A204.1 (cell line): ENCODE measurements around the gene TCF12.

ENCODE experiments used
- FAIRE-seq: peaks from 2 replicates; lab custom pipeline; 2012; peaks lifted over from hg19 to GRCh38; lab: Jason Lieb, UNC

The TCF12 gene

DNA sequence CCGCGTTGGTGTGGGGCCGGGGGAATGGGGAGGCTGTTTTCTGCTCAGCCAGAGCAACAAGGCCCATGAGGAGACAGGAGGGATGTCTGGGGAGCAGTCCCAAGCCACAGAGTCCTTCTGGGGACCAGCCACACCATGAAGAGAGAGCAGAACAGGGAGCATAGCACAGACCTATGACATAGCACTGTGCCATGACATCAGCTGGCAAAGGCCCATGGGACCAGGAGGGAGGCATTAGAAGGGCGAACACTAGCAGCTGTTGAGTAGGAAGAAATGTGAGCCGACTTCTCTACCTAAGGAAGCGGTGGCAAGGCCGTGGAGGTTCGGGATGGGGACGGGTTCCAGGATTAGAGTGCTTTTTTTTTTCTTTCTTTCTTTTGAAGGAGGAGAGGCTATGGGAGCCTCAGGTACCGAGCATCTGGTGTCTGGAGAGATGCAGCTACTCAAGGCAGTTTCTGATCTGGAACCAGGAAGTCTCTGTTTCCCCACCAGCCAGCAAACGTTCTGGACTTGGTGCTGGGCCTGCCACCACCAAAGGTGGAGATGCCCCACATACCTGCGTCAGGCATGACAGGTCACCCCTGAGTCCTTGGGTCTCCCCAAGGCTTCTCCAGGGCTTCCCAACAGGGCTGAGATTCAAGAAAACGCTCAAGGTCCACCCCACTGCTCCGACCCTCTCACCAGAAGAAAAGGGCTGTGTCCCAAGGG is 380.6 kb downstream of the TCF12 start:
- FAIRE-seq, result no peak

DNA sequence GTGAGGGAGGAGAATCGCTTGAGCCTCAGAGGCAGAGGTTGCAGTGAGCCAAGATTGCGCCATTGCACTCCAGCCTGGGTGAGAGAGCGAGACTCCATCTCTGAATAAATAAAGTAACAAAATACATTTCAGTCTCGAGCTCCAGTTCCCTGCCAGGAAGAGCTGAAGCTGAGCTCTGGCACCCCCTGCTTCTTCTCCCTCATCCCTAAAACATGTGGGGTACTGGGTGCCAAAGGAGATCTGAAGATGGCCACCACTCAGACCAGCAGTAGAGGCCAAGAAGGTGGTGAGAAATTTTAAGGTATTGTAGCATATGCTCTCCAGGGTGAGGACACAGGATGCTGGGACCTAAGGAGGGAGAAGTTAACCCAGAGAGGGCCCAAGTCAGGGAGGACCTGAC is 382.9 kb downstream of the TCF12 start:
- no peak for FAIRE-seq

DNA sequence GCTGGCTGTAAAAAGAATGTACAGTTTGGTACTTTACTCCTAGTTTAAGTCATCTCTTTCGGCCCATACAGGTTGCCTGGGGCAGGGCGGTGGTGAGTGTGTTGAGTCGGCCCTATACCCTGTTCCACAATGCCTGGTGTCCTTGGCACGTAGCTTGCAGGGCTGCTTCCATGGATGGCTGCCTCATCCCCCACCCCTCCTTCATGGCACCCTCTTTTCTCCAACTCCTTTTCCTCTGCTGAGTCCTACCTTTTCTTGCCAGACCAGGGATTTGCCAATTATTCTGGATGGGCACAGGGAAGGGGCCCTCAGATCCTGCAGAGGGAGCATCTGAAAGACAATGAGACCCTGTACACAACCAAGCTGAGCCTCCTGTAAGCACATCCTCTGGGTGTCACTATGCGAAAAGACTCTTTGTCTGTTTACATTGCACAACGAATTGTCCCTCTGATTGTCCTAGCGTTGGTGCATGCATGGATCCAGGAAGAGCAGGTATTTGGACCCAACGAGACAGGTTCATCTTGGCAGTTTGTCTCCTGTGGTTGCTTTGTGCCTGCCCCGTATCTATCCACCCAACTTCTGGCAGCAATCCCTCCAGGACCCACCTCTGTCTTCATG is 384.3 kb downstream of the TCF12 start:
- FAIRE-seq, result no peak

DNA sequence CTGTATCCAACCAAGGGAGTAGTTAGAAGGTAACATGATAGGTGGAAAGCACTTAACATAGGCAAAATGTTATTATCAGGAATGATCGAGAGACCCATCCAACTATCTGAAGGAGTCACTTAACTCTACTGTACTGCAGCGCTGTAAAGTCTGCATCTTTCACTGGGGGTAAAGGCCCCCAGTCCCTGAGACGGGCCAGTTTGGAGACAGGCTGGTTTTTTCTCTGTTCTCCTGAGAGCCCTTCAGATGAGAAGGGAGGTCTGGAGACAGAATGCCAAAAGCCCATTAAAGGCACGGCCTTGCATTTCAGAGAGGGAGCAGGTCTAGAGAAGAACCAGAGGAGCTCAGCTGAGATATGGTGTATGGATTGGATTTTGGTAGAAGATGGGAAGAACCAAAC is 386.6 kb downstream of the TCF12 start:
- no peak for FAIRE-seq

DNA sequence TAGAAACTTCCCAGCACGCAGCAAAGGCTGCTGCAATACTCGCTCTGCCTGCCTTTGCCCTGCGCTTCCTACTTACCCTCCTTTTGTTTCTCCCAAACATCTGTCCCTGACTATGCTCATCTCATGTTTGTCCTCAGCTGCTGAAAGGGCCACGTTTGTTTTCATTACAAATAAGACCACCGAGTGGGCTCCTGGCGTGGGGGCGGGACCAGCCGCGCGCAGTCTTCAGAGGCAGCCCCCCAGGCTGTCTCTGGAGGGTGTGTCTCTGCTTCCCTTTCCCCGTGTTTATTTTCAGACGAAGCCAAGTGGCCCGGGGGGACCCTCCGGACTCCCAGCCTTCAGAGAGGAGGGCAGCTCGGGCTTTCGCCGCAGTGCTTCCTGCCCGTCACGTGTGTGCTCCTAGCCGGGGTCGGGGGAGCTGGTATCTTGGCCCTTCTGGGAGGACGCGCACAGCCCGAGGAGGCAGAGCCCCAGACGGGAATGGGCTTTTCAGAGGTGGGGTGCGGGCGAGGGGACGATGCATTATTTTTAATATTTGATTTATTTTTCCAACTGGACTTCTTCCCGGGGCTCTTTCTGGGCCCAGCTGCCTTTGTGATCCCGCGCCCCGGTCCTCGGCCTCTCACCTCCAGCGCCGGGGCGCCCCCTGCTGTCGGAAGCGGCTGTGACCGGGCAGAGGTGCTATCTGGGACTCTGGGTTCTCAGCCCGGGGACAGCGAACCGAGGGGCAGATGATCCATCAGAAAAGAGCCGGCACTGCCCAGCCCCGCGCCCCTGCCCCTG is 387.9 kb downstream of the TCF12 start:
- FAIRE-seq, result no peak

DNA sequence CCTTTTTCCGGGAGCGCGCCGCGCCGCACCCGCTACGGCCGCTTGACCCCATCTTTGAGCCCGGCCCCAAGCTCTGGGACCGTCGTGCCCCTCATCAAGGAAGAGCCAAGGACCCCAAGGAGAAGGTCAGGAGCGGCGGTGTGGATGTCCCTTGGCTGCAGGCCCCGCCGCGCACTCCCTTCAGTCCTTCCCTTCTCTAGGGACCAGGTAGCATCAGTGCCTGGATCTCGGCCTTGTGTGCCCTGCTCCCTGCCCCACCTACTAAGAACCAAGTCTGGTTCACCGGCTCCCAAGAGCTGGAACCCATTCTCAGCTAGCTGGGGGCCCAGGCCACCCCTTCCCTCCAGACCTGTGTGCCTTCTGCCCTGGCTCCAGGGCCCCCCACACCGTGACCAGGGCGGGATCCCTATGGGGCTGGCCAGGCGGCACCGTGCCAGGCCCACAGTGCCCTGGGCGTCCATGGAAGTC is 388.5 kb downstream of the TCF12 start:
- FAIRE-seq, result no peak

DNA sequence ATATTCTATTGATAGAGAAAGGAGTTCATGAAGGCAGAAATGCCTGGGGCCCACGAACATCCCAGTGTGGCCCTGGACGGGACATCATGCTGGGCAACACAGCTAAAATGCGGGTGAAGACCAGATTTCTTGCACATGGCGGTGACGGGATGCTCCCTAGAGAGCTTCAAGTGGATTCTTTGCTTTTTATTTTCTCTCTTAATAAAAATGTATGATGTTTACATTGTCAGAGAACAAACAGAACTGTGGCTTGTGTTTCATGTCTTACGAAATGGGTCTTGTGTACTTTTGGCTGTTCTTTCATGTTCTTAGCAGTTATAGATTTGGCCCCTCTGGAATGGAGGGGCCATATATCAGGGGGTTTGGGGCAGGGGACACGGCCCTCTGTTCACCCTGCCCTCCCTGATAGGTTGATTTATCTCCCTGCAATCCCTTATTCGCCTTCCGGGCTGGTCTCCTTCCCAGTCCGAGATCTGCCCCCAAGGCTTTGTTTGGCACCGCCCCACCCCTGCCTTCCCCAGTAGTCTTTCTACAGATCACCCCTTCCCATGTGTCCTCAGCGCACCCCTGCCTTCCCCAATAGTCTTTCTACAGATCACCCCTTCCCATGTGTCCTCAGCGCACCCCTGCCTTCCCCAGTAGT is 389.2 kb downstream of the TCF12 start:
- no peak for FAIRE-seq

DNA sequence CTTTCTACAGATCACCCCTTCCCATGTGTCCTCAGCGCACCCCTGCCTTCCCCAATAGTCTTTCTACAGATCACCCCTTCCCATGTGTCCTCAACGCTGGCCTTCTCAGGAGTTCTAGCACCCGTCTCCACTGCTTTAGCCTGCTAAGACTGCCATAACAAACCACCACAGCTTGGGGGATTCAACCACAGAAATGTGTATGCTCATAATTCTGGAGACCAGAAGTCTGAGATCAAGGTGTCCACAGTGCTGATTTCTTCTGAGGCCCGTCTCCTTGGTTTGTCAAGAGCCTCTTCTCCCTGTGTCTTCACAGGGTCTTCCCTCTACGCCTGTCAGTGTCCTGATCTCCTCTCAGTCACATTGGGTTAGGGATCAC is 389.7 kb downstream of the TCF12 start:
- FAIRE-seq, result no peak

DNA sequence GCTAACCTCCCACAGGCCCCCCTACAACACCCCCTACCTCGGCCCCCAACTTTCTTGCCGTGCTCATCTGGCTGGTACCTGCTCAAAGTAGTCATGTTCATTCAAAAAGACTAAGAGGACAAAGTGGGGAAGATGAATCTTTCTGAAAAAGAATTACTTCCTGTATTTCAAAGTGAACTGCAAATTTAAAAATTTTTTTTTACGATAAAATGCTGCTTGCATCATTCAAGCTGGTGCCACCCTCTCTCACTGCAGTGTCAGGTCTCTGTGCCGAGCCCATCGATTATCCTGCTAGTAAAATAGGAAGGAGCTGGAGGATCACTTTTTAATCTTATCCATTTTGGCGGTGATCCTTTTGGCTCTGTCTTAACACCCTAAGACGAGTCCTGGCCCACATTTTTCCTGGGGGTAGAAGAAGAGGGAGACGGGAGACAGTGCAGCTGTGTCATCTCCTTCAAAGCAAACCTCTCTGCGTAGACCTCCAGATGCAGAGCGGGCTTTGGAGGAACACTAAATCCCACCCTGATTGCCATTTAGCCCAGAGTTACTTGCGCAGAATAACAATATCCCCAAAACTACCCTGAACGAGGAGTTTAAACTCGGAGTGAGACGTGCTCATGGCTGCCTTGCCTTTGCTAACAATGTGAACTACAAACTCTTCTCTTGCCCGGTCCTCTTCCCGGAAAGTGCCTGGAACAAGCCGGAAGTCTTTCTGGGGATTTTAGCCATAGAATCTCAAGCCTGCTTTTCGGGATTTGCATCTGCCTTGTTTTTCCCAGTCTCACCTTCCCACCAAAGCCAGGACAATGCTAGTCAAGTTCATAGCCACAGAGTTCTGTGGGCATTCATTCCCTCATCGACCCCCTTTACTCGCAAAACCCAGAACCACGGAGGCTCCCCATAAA is 391.7 kb downstream of the TCF12 start:
- FAIRE-seq, result no peak

DNA sequence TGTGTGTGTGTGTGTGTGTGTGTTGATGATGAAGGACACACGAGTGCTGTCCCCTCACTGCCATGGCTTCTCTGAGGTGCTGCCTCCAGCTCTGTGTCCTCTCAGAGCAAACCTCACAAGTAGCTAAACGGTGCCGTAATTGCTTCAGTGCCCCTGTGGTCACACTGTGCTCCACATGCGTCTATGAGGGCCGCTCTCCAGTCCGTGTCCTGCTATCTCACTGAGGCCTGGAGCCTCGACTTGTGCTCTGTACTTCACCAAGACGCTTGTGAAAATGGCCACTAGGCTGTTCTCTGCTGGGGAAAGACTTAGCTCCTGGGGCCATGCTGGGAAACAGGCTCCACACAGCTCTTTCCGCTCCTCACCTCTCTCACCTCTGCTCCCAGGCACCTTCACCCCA is 392.4 kb downstream of the TCF12 start:
- FAIRE-seq, result no peak

DNA sequence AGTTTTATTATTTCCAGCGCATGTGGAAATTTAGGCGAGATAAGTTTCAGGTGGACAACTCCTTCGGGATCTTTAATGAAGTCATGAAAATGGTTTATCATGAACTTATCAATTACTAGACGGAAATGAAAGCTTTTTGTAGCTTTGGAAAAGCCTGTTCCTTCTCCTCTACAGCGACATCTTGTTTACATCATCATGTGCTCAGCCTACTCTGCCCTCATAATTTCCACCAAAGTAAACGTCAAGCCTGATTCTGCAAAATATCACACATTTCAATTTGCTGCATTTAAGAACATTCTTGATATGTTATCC is 393.5 kb downstream of the TCF12 start:
- FAIRE-seq, result no peak

DNA sequence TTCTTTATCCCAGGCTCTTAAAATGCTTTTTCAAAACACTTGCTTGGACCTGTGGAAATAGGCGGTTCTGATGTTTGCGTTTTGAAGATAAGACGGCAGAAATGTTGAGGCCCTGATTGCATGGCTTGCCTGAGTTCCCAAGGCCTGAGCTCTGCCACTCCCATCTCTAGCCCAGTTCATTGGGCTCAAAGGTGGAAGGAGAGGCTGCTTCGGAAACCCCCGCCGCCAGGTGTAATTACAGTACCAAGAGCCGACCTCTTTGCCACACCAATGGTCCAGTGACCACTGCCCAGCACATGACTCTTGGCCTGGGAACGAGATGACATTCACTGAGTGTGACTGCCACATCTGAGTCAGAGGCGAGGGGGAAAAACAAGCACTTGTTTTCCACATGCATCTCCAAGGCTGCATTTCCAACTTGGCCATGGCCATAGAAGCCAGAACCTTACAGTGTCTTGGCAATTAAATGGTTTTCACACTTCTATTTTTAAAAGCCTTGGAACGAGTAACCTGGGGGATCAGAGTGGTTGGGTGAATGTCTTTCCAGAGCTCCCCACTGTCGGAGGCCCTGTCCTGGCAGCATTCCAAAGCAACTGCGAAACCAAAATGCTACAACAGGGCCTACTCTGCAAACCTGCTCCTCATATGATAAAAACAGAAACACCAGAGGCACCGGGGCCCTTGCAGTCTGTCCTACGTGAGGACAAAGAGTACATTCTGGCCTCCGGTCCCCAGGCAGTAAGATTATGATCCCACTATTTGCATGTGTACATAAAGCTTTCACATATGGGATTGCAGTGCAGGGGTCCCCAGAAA is 394.1 kb downstream of the TCF12 start:
- FAIRE-seq, result no peak

DNA sequence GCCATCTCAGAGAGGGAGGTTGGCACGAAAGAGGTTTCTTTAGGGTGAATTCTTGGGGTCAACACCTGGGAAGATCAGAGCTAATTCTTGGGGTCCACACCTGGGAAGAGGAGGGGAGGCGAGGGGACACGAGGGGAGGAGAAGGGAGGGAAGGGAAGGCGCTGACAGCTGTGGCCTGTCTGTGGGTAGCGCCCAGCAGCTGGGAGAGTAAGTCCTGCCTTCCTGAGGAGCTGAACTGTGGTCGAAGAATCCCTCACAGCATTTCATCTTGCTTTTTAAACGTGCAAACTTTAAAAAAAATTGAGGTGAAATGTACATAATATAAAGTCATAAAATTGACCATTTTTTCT is 394.7 kb downstream of the TCF12 start:
- no peak for FAIRE-seq

DNA sequence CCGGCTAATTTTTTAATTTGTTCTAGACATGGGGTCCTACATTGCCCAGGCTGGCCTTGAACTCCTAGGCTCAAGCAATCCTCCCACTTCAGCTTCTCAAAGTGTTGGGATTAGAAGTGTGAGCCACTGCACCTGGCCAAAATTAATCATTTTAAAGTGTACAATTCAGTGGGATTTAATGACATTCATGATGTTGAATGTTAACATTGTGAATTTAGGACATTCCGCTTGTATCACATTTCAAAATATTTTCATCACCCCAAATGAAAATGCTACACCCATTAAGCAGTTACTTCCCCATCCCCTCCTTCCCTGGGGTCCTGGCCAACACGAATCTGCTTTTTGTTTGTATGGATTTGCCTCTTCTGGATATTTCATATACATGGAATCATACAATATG is 395.8 kb downstream of the TCF12 start:
- no peak for FAIRE-seq

DNA sequence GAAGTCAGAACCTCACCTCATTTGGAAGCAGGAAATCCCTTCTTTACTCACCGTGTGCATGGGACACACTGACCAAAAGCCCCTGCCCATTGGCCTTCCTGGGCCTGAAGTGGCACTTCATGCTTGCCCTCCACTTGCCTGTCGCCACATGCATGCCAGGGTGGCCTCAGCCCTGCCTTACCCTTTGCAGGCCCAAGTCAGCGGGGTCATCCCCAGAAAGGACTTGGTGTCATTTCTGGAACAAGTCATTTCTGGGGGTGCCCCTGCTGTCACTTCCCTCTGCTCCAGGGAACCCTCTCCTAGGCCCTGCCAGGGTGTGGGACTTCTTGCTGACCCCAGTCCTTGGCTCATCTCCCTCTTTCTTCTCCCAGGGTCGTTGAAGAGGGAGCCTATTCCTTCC is 398.0 kb downstream of the TCF12 start:
- FAIRE-seq, result no peak

DNA sequence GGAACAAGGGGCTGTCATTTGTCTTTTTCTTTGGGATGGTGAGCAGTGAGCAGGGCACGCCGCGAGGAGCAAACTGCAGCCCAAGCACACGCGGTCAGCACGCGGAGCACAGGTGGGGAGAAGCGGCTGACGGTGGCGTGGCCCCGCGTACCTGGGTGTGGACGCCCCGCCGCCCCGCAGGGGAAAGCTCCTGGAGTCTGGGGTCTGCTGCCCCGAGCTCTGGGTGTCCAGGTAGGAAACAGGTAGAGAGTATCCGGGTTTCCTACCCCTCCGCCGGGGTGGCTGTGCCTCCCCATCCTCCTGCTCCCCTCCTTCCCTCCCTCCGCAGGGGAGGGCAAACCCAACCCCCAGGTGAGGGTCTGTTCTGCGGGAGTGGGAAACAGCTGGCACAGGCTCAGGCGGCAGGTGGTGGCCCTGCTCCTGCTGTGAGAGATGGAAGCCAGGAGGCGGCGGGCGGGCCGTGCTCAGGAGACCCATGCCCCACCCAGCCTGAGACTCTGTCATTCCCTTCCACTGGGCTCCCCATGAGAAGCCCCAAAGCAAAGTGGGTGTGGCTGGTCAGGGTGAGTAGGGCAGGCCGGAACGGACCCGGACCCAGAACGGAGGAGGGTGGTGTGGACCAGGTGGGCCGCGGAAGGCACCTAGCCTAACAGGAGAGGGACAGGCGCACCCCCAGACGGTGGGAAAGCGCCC is 400.9 kb downstream of the TCF12 start:
- FAIRE-seq, result no peak

DNA sequence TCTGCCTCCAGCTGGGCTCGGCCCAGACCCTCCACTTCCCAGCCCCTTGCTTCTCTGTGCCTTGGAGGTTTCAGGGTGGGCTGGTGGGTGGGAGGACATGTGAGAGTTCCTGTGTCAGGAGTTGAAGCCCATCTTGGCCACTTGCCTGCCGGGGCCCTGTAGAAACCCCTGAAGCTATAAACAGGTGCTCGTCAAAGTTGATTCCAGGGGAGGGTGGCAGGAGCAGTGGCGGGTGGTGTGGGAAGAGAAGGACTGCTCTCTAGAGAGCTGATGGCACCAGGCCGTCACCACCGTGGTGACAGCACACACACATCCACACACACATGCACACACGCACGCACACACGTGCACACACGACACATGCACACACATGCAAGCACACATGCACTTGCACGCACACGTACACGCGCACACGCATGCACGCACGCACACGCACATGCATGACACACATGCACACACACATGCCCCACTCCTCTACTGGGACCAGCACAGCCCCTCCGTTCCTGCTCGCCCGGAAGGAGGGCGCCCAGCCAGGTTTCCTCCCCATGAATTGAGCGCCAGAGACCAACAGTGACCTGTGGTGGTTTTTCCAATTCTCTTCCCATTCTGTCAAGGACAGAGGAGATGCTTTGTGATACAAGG is 401.6 kb downstream of the TCF12 start:
- FAIRE-seq, result no peak

DNA sequence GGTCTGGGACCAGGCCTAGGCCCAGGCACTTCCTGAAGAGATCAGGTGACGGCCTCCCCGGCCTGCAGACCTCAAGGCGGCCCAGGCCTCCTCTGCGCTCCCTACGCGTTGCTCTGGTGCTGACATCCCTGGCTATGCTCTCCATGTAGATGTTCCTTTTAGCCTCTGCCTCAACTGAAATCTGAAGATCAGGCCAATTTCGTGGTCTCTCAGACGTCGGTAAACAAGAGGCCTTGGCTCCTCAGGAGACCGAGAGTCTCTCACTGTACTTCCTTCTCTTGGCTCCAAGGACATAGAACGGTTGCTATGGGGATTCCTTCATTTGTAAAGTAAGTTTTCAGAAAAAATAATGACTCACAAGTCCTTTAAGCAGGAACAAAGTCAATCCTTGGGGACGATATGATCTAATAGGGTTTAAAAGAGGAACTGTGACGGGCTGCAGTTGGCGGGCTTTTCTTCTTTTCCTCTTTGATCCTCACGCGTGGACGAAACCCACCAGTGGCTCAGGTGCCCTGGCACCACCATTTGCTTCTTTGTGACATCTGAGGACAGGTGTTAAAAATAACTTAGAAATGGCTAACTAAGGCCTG is 402.3 kb downstream of the TCF12 start:
- no peak for FAIRE-seq

DNA sequence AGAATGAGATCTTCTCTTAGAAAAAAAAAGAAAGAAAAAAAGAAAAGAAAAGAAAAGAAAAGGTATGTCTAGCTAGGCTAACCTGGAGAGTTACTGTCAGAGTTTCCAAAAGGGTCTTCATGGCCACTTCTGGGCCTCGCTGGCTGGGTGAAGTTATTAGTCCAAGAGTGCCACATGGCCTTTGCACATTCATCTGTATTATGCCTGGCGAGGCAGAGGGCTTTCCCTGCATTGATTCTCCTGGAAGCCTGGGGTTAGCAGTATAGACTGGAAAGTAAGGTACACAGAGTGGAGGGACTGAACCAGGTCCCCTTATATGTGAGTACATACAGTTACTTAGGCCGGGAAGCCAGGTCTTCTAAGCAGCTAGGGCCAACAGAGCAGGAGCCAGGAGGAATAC is 403.0 kb downstream of the TCF12 start:
- no peak for FAIRE-seq
